Mucosa of descending colon (tissue), 3 donors: ENCODE results near the gene ARFIP2. TPM values are rescaled to one million over a fixed set of nuclear protein-coding genes. Genes with fewer than 3 reads are reported as not detected.

Experiments
- ATAC-seq: fragments of 200-7000 bp; cut with Tn5 transposase; one replicate; pipeline ENCODE4 v1.9.1; 2020; ENCODE audit warnings: mild to moderate bottlenecking, moderate library complexity
- DNase-seq, 3 donors: peaks; one replicate each; pipeline ENCODE4 v3.0.0-alpha.2; 2020
- H3K36me3 ChIP-seq: fragments of 200-600 bp; one replicate; pipeline ENCODE4 v1.8.0; 2021; ENCODE audit warnings: low read depth, mild to moderate bottlenecking
- H3K4me1 ChIP-seq: fragments of 200-600 bp; one replicate; pipeline ENCODE4 v1.8.0; 2021; ENCODE audit warnings: low read depth, mild to moderate bottlenecking
- H3K4me3 ChIP-seq: fragments of 200-600 bp; one replicate; pipeline ENCODE4 v1.8.0; 2021; ENCODE audit warnings: mild to moderate bottlenecking
- H3K9me3 ChIP-seq: fragments of 200-600 bp; one replicate; pipeline ENCODE4 v1.8.0; 2021; ENCODE audit warnings: mild to moderate bottlenecking
- intact Hi-C, 2 donors: fragments of 100-400 bp; cut with DNase I in 1 of 2; cut with micrococcal nuclease in 1 of 2; formaldehyde crosslinking; loops; one replicate each; pipeline versions ENCODE4 v1.11.0 to v1.11.1; 2022; cut with DNase I, micrococcal nuclease
- total RNA-seq, 3 donors: library from RNA; stranded (reverse); fragmentation: NEBNext Ultra II Directional in 2 of 3; extraction: Animal tissue kit (Norgen Biotek cat#: 25700) in 2 of 3; gene quantifications; one replicate each; pipeline versions ENCODE4 v1.2.1 to v1.2.4, GENCODE V29; 2021 to 2023
- TF ChIP-seq, protein P1 (sequence below): fragments of 200-600 bp; IDR thresholded peaks from one replicate; pipeline ENCODE4 v1.8.0; 2022; ENCODE audit warnings: antibody characterized with exemption, mild to moderate bottlenecking
- donor health status: DM: no; HTN: no; CAD: no; lungs with moderate emphysema.
- donor health status: DM: no; HTN: no; CAD: no.
- donor health status: DM: no; HTN: yes; CAD: no.

The ARFIP2 gene
- total RNA-seq, 3 donors from 2014 or later, result 52.7 to 85.0 (median 76.6) TPM

DNA sequence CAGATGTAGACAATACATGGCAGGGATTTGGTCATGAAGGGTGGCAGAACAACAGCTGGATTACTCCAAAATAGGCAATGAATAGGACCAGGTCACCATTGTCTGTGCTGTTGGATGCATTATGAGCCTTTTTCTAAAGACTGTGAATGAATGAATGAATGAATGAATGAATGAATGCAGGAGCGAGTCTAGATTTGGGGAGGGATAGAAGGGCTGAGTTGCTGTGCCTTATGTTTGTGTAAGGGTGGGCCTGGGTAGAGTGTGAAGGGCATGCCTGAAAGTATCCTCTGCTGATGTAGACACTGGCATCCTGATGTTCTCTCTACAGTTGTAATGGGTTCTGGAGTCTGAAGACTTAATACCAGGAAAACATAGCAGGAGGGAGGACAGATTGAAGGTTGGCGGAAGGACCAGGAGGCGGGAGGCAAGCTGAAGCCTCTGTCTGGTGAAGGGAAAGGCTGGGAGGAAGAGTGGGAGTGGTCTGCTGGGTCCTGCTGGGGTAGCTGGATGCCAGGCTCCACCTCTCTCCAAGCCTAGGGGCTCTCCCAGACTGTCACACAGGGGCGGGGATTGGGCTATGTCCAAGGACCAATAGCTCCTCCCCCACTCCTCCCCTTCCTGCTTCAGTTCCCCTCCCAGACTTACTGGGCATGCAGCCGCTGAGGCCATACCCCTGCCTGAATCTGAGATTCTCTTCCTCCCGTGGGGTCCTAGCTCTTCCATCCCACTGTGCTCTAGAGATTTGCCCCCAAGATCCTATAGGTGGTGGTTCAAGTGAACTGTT is 12.2 kb downstream of the ARFIP2 start:
- Histone ChIP-seq H3K9me3 (no peaks in the 10 kb centered on the region), H3K4me3 (no peak overlapping the region), H3K4me1 (peaks cover 18% of the 10 kb centered on the region), H3K36me3 (no peaks in the 10 kb centered on the region)
- ATAC-seq, result peak; percentile 64
- TF ChIP-seq, protein P1, sequence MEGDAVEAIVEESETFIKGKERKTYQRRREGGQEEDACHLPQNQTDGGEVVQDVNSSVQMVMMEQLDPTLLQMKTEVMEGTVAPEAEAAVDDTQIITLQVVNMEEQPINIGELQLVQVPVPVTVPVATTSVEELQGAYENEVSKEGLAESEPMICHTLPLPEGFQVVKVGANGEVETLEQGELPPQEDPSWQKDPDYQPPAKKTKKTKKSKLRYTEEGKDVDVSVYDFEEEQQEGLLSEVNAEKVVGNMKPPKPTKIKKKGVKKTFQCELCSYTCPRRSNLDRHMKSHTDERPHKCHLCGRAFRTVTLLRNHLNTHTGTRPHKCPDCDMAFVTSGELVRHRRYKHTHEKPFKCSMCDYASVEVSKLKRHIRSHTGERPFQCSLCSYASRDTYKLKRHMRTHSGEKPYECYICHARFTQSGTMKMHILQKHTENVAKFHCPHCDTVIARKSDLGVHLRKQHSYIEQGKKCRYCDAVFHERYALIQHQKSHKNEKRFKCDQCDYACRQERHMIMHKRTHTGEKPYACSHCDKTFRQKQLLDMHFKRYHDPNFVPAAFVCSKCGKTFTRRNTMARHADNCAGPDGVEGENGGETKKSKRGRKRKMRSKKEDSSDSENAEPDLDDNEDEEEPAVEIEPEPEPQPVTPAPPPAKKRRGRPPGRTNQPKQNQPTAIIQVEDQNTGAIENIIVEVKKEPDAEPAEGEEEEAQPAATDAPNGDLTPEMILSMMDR, result no peak
- intact Hi-C loops, result no loop called here
- peak; percentile 82 to 85 (median 84) for DNase-seq

GRCh38 chr11:6459099-6459450 is 22.1 kb downstream of the ARFIP2 start:
- TF ChIP-seq, protein P1, result no peak
- peaks cover 4% of the 10 kb centered on the region for H3K36me3 ChIP-seq
- H3K4me1 ChIP-seq, result no peaks in the 10 kb centered on the region
- no peaks in the 10 kb centered on the region for H3K9me3 ChIP-seq
- no peak for DNase-seq
- intact Hi-C loops, result no loop called here
- ATAC-seq, result peak; percentile 67
- H3K4me3 ChIP-seq, result no peak overlapping the region

- intact Hi-C loops, result no loop called here
- Histone ChIP-seq H3K36me3 (peaks cover 4% of the 10 kb centered on the region), H3K4me1 (no peaks in the 10 kb centered on the region), H3K4me3 (no peak overlapping the region), H3K9me3 (no peaks in the 10 kb centered on the region)
- TF ChIP-seq, protein P1, result no peak
- ATAC-seq, result no peak
- DNase-seq, result no peak
These were observed 22.6 kb downstream of the ARFIP2 start for GRCh38 chr11:6458352-6459098.

DNA sequence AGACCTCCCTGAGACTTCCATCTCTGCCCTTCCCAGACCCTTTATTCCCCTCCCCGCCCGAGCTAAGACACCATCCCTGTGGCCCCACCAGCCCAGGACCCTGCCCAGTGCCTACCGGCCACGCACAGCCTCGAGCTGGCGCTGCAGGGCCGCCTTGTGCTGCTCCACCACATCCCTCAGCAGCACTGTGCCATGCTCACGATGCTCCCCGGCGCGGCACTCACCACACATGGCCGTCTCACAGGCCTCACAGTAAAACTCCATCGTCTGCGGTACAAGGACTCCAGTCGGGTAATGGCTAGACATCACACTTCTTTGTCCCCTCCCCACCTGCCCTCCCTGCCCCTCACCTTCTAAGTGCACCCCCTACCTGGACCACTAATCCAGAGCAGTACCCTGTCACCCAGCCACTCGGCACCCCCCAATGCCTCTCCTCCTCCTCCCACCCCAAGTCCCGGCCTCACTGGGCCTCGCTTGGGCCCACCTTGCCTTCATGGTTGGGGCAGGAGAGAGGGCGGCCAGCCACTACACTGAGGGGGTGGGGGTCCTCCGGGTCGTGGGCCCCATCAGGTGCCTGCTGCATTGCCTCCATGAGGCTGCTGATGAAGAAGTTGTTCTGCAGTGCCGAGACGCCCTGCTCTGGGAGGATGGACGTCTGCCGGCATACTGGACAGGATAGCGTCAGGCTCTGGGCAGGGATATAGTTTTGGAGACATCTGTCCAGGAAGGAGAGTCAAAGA is 23.4 kb downstream of the ARFIP2 start:
- DNase-seq (no peak), ATAC-seq (no peak)
- Histone ChIP-seq H3K4me1 (no peaks in the 10 kb centered on the region), H3K36me3 (peaks cover 4% of the 10 kb centered on the region), H3K9me3 (no peaks in the 10 kb centered on the region), H3K4me3 (no peak overlapping the region)
- intact Hi-C loops, result no loop called here
- TF ChIP-seq, protein P1, result no peak

DNA sequence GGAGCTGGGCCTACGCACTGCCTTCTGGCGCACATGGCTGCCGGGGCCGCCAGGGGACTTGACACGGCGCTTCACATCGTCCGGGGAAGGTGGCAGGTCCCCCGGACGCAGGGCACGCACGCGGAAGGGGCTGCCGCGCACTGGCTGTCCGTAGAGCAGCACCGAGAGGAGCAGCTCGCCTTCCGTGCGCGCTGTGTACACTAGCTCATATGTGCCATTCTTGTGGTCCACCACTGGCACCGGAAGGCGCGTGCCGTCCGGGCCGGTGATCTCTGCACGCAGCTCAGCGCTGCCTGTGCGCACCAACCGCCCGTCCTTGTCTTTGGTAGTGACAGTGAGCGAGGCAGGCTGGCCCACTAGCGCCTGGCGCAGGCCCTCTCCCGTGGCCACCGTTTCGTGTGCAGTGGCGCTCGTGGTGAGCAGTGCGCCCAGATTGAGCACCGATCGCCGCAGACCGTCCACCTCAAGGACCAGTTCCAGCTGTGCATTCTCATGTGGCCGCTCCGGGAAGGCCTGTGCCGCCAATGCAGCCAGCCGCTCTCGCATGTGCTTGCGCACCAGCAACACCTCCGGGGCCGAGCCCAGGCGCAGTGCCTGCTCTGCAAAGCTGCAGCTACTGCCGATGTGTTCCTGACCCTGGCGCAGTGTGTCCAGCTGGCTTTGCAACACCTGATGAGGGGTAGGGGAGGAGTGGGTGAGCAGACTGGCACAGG is 24.6 kb downstream of the ARFIP2 start:
- intact Hi-C loops, result no loop called here
- Histone ChIP-seq H3K4me1 (no peaks in the 10 kb centered on the region), H3K9me3 (no peaks in the 10 kb centered on the region), H3K36me3 (no peaks in the 10 kb centered on the region), H3K4me3 (no peak overlapping the region)
- TF ChIP-seq, protein P1, result no peak
- no peak for DNase-seq
- no peak for ATAC-seq
